GM18499 (cell line): ENCODE measurements around the gene KIAA1958.

Experiments
- ATAC-seq: cut with Tn5 transposase; IDR thresholded peaks from one replicate; pipeline ENCODE4 v1.9.1; 2021; ENCODE audit warnings: moderate number of reproducible peaks; ENCODE audit not compliant: insufficient read depth, unreplicated experiment

Gene KIAA1958

DNA sequence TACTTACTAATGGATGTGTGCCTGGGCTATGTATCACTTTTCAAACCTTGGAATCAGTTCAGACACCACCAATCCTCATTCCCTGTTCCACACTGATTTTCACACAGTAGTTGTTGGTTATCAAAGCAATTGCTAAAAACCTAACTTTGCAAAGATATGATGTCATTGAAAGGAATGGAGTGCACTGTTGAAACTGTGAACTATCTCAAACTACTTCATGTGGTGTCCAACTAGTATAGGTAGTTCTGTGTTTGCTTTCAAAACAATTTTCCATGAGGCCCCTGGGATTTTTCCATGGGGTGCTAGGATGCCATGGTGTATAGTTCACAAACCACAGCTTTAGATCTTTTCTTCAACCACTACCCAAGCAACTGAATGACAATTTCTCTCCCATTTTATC, 213.5 kb downstream of the KIAA1958 start:
- ATAC-seq = no peak

DNA sequence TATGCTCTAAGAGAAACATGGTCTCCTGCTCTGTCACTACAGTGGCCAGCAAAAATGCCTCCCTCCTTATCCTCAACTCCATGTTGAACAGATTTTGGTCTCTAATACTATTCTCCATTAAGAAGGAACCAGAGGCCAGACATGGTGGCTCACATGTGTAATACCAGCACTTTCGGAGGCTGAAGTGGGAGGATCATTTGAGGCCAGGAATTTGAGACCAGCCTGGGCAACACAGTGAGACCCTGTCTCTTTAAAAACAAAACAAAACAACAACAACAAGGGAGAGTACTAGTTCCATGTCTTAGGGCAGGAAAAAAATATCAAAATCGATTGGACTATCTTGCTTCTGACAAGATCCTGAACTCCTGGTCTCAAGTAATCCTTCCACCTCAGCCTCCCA, 216.7 kb downstream of the KIAA1958 start:
- no peak for ATAC-seq

DNA sequence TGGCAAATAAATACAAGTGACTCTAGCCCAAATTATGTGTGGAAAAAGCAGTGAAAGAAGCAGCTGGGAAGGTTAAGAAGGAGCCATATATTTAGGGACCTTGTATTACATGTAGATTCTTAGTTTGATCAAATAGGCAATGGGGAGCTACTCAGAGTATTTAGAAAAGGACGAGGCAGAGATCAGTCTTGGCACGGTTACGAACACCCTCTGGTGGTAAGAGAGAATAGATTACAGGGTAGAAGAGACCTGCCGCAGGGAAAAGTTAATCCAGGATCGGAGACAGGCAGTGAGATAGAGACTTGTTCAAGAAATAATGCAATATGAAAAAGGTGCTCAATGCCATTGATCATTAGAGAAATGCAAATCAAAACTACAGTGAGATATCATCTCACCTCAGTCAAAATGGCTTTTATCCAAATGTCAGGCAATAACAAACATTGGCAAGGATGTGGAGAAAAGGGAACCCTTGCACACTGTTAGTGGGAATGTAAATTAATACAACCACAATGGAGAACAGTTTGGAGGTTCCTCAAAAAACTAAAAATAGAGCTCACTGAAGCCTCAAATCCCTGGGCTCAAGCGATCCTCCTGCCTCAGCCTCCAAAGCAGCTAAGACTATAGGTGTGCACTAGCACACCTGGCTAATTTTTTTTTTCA, 219.3 kb downstream of the KIAA1958 start:
- ATAC-seq = no peak

DNA sequence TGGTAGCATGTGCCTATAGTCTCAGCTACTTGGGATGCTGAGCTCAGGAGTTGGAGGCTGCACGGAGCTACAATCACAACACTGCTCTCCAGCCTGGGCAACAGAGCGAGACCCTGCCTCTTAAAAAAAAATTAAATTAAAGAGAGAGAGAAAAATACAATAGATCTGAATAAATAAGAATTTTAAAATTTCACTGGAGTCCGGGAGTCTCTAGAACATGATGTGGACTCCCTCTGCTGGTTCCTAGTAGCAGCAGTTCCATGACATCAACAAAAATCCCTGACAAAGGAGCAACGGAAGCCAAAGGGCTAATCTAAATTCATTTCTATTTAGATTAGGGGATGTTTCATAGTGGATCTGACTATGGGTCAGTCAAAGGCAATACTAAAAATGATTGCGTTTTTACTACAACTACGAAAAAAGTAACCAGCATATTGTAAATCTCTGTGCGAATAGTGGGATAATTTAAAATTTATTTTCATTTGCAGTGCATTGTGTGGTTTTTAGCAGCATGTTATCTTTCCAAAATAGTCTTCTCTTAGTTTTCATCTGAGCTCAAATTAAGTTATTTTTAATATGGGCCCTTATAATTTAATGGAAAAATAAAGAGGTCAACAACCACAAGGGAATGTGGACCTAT, 224.5 kb downstream of the KIAA1958 start:
- no peak for ATAC-seq

DNA sequence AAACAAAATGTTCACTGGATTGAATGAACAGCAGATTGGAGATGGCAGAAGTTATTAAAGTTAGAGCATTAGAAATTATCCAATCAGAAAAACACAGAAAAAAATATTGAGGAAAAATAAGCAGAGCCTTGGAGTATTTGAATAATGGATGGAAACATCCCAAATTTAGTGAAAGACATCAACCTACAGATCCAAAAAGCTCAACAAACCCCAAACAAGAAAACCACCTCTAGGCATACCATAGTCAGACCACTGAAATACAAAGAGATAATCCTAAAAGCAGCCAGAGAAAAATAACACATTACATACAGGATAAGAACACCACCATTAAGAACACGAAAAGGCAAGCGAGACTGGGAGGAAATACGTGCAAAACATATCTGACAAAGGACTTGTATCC, 226.1 kb downstream of the KIAA1958 start:
- no peak for ATAC-seq

DNA sequence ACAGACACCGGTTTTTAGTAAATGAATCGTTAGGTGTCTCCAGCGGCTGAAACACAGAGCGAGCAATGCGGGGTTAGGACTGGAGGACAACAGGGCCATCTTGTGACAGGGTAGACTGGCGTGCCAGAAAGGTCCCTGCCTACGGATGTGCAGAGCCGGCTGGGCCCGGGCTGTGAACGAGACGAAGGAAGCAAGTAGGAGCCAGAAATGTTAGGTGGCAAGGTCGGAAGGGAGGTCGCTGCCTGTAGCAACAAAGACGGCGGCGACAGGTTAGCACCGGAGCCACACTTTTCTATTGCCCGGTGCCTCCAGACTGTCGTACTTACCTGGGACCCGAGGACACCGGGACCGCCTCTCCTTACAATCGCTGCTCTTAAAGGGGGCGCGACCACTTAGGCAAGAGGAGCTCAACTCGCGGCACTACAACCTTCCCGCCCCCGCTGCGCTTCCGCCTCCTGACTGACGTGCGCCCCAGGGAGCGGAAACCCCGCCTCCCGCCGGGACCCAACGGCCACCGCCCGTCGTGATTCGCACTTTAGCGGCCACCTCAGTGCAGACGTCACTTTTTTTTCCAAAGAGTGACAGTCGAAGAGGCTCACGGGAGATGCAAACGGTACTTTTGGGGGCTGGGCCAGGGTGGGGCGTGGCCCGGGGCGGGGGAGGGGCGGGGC, 231.2 kb downstream of the KIAA1958 start, which contains the start of gene INIP:
INIP (minus strand) TSS at position 457 of the 671 bp plus-strand sequence. CDS start 1,632 bp downstream, outside the sequence.
- peak; percentile 64 for ATAC-seq
